ENCODE data around the gene SNAPC5. TPM values are rescaled to one million over a fixed set of nuclear protein-coding genes. Genes with fewer than 3 reads are reported as not detected.

The SNAPC5 gene
- total and polyA plus RNA-seq, 2 experiments from 2014 or later, result 21.2 to 43.2 TPM

GRCh38 chr15:66503780-66504562 lies 6.4 kb upstream of the SNAPC5 start:
- H3K36me3 Mint-ChIP-seq (ENCODE audit: low read depth), result peaks cover 61% of the 10 kb centered on the region
- peaks cover 31% of the 10 kb centered on the region for H4K20me1 ChIP-seq (replicated peaks; ENCODE audit: insufficient read depth)
- H3K9me3 Mint-ChIP-seq, result no peaks in the 10 kb centered on the region

More at GRCh38 chr15:66503780-66504562, 6.4 kb upstream of the SNAPC5 start:
- H3K27ac Mint-ChIP-seq, result peak overlapping the region; percentile 99
- peaks cover 75% of the 10 kb centered on the region for H3K79me2 ChIP-seq (replicated peaks; ENCODE audit: insufficient read depth)
- H3K4me3 ChIP-seq, result peak overlapping the region; percentile 100
- no peaks in the 10 kb centered on the region for H3K27me3 ChIP-seq (ENCODE audit: insufficient read depth)
- peaks cover 23% of the 10 kb centered on the region; the same call in 2 of the 3 replicates for H3K4me1 Mint-ChIP-seq
- peak overlapping the region; percentile 98 for H3K4me3 Mint-ChIP-seq
- H3F3A ChIP-seq (replicated peaks; ENCODE audit: low read depth), result peaks cover 53% of the 10 kb centered on the region
- peaks cover 56% of the 10 kb centered on the region for H3K36me3 ChIP-seq (ENCODE audit: insufficient read depth)
- no peak for TF ChIP-seq ZNF331 (CRISPR knock-in tag; IDR thresholded peaks at IDR 0.05; ENCODE audit: low read depth)
- no peak for TF ChIP-seq ZNF114 (CRISPR knock-in tag; IDR thresholded peaks at IDR 0.05)
- TF ChIP-seq EZH2 (IDR thresholded peaks at IDR 0.05; ENCODE audit: low read depth, unreplicated experiment), result no peak
- TF ChIP-seq STAT1 (IDR thresholded peaks at IDR 0.05; ENCODE audit: unreplicated experiment), result no peak
- TF ChIP-seq EZH2phosphoT487 (IDR thresholded peaks at IDR 0.05; ENCODE audit: unreplicated experiment), result no peak
- TF ChIP-seq, protein P1, sequence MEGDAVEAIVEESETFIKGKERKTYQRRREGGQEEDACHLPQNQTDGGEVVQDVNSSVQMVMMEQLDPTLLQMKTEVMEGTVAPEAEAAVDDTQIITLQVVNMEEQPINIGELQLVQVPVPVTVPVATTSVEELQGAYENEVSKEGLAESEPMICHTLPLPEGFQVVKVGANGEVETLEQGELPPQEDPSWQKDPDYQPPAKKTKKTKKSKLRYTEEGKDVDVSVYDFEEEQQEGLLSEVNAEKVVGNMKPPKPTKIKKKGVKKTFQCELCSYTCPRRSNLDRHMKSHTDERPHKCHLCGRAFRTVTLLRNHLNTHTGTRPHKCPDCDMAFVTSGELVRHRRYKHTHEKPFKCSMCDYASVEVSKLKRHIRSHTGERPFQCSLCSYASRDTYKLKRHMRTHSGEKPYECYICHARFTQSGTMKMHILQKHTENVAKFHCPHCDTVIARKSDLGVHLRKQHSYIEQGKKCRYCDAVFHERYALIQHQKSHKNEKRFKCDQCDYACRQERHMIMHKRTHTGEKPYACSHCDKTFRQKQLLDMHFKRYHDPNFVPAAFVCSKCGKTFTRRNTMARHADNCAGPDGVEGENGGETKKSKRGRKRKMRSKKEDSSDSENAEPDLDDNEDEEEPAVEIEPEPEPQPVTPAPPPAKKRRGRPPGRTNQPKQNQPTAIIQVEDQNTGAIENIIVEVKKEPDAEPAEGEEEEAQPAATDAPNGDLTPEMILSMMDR (conservative IDR thresholded peaks at IDR 0.05; ENCODE audit: low read depth in 2 of 2), result no peak
- no peak for TF ChIP-seq CREB1 (CRISPR knock-in tag; IDR thresholded peaks at IDR 0.05; ENCODE audit: low read depth)
- TF ChIP-seq, protein P2, sequence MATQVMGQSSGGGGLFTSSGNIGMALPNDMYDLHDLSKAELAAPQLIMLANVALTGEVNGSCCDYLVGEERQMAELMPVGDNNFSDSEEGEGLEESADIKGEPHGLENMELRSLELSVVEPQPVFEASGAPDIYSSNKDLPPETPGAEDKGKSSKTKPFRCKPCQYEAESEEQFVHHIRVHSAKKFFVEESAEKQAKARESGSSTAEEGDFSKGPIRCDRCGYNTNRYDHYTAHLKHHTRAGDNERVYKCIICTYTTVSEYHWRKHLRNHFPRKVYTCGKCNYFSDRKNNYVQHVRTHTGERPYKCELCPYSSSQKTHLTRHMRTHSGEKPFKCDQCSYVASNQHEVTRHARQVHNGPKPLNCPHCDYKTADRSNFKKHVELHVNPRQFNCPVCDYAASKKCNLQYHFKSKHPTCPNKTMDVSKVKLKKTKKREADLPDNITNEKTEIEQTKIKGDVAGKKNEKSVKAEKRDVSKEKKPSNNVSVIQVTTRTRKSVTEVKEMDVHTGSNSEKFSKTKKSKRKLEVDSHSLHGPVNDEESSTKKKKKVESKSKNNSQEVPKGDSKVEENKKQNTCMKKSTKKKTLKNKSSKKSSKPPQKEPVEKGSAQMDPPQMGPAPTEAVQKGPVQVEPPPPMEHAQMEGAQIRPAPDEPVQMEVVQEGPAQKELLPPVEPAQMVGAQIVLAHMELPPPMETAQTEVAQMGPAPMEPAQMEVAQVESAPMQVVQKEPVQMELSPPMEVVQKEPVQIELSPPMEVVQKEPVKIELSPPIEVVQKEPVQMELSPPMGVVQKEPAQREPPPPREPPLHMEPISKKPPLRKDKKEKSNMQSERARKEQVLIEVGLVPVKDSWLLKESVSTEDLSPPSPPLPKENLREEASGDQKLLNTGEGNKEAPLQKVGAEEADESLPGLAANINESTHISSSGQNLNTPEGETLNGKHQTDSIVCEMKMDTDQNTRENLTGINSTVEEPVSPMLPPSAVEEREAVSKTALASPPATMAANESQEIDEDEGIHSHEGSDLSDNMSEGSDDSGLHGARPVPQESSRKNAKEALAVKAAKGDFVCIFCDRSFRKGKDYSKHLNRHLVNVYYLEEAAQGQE (IDR thresholded peaks at IDR 0.05; ENCODE audit: unreplicated experiment), result no peak
- no peak; the same call in 1 of the 2 replicates for TF ChIP-seq POLR2AphosphoS5 (IDR thresholded peaks at IDR 0.05; ENCODE audit: low read depth)
- TF ChIP-seq NANOG (IDR thresholded peaks at IDR 0.05; ENCODE audit: borderline replicate concordance), result no peak
- TF ChIP-seq JUNB (IDR thresholded peaks at IDR 0.05; ENCODE audit: unreplicated experiment), result no peak
- no peak for TF ChIP-seq ZNF462 (CRISPR knock-in tag; IDR thresholded peaks at IDR 0.05)
- no peak for TF ChIP-seq ETS1 (IDR thresholded peaks at IDR 0.05)
- H3K9me2 ChIP-seq (ENCODE audit: insufficient read depth), result no peaks in the 10 kb centered on the region
- peaks cover 3% of the 10 kb centered on the region for H3K27me3 Mint-ChIP-seq (ENCODE audit: insufficient read depth, low read depth, poor library complexity)
- H2AFZ ChIP-seq, result no peak overlapping the region
- peak overlapping the region; percentile 81 for H3K27ac ChIP-seq (ENCODE audit: low read depth)
- ATAC-seq, result no peak
- H3K4me2 ChIP-seq, result peak overlapping the region; percentile 100
- DNase-seq (ENCODE audit: low spot score), result no peak
- H3K4me1 ChIP-seq (ENCODE audit: insufficient read depth), result peaks cover 26% of the 10 kb centered on the region
